BLaER1 (cell line): ENCODE measurements around the gene NHLRC4.

ENCODE experiments used
- H3K27ac ChIP-seq: shearing (Covaris generic); formaldehyde crosslinking; 2 replicates; pipeline ENCODE4 v1.8.1; 2022
- H3K27me3 ChIP-seq: shearing (Covaris generic); formaldehyde crosslinking; 2 replicates; pipeline ENCODE4 v1.8.1; 2022
- H3K36me3 ChIP-seq: shearing (Covaris generic); formaldehyde crosslinking; 2 replicates; pipeline ENCODE4 v1.8.1; 2022
- H3K4me1 ChIP-seq: shearing (Covaris generic); formaldehyde crosslinking; 2 replicates; pipeline ENCODE4 v1.8.1; 2022
- H3K4me2 ChIP-seq: shearing (Covaris generic); formaldehyde crosslinking; 2 replicates; pipeline ENCODE4 v1.8.1; 2022
- H3K4me3 ChIP-seq: shearing (Covaris generic); formaldehyde crosslinking; 2 replicates; pipeline ENCODE4 v1.8.1; 2022
- H3K9ac ChIP-seq: shearing (Covaris generic); formaldehyde crosslinking; 2 replicates; pipeline ENCODE4 v1.8.1; 2022
- H3K9me3 ChIP-seq: shearing (Covaris generic); formaldehyde crosslinking; 2 replicates; pipeline ENCODE4 v1.8.1; 2022
- H4K20me1 ChIP-seq: shearing (Covaris generic); formaldehyde crosslinking; 2 replicates; pipeline ENCODE4 v1.8.1; 2022
- Cebpa-rat ChIP-seq: shearing (Covaris generic); IDR thresholded peaks from 2 replicates; pipeline ENCODE4 v1.8.1; 2022

The NHLRC4 gene

DNA sequence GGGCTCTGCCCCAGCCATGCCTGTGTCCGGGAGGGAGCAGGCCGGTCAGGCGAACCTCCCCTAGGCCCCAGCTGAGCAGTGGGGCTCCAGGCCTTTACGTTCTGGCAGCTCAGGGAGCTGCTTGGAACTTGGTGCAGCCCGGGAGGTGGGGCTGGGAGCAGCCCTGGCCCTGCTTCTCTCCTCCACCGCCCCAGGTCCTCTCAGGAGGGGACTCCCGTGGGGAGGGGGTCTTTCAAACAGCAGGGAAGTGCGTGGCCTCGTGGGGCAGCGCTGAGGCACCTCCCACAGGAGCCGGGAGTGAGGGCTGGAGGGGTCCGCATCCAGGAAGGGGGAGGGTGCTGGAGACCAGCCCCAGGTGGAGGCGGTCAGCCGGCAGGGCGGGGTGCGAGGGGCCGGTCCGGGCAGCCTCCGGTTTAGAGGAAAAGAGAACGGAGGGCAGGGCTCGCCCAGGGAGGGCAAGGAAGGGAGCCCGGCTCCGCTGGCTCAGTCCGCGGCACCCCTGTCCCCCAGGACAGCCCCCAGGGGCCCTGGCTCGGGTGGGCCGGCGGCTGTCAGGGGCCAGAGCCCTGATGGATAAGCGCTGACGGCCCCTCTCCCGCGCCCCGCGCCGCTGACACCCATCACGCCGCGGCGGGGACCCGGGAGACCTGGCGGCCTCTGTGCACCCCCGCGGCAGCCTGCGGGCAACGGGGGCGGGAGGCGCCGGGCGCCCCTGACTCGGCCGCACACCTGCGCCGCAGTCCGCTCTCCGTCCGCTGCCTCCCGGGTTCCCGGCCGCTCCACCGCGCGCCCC lies 7.2 kb upstream of the NHLRC4 start:
- Histone ChIP-seq H3K36me3 (peaks cover 7% of the 10 kb centered on the region; the same call in 1 of the 2 replicates), H3K27me3 (peaks cover 56% of the 10 kb centered on the region), H4K20me1 (peaks cover 42% of the 10 kb centered on the region), H3K4me2 (peak overlapping the region; percentile 96), H3K9ac (no peak overlapping the region), H3K27ac (no peak overlapping the region), H3K4me1 (peaks cover 77% of the 10 kb centered on the region), H3K4me3 (0 out of 2 replicates have a peak overlapping the region, but pooled peaks have one; percentile 33), H3K9me3 (no peaks in the 10 kb centered on the region)
- TF ChIP-seq Cebpa-rat = no peak

DNA sequence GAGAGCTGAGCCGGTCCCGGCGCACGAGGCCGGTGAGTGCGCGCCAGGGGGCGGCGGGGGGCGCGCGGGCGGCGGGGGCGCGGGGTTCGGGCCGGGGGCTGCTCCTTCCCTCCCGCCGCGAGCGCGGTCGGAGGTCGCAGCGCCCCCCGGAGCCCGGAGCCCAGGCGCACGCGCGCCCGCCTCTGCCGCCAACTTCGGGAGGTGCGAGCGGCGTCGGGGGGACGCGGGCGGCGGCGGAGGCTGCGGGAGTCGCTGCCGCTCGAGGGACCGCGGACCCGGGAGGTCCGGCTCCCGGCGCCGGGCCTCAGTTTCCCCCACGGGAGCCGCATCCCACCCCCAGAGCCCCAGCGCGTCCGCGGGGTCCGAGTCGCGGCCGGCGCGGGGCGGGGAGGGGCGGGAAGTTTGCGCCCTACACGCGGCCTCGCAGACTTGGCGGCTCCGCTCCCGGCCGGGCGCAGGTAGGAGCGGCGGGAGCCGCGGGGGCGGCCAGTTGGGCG lies 6.6 kb upstream of the NHLRC4 start, which contains the start of gene PRR35:
Gene PRR35, plus strand, starts transcription at position 191 of the 497 bp plus-strand sequence. CDS start 2,901 bp downstream, outside the sequence.
- peaks cover 77% of the 10 kb centered on the region for H3K4me1 ChIP-seq
- TF ChIP-seq Cebpa-rat = no peak
- no peak within 1 kb of the TSS for H3K27ac ChIP-seq
- peaks cover 36% of the 10 kb centered on the region for H4K20me1 ChIP-seq
- peak within 1 kb of the TSS; percentile 96 for H3K4me2 ChIP-seq
- H3K4me3 ChIP-seq = 0 out of 2 replicates have a peak within 1 kb of the TSS, but pooled peaks have one; percentile 33
- peaks cover 56% of the 10 kb centered on the region for H3K27me3 ChIP-seq
- peaks cover under 1% of the 10 kb centered on the region; the same call in 1 of the 2 replicates for H3K36me3 ChIP-seq
- H3K9me3 ChIP-seq = no peaks in the 10 kb centered on the region
- H3K9ac ChIP-seq = no peak within 1 kb of the TSS

DNA sequence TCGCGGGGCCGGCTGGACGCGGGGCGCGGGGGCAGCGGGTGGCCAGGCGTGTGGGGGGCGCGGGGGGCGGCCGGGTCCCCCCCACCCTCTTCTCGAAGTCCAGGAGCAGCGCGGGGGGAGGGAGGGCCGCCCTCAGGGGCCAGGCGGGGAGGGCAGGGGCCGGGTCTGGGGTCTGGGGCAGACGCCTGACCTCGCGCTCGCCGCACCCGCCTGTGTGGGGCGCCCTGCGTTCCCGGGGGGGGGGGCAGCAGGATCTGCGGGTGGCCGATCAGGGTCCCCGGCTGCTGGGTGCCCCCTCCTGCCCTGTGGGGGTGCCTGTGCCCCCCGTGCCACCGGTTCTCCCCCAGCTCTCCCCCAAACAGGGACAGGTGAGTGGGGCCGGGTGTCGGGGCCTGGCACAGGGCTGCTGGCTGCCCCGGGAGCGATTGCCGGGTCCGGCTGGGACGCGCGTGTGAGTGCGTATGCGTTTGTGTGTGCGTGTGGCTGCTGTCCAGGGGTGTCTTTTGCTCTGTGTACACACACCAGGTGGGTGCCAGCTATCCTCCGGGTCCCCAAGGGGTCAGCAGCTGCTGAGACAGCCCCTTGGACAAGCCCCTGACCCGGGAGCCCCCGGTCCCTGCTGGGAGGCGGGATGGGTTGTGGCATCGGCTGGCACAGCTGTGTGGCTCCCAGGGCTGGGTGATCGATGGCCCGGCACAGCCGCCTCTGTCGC lies 5.9 kb upstream of the NHLRC4 start:
- Histone ChIP-seq H4K20me1 (peaks cover 36% of the 10 kb centered on the region), H3K4me2 (peak overlapping the region; percentile 42; the same call in 1 of the 2 replicates), H3K36me3 (no peaks in the 10 kb centered on the region), H3K27ac (no peak overlapping the region), H3K4me3 (no peak overlapping the region), H3K9me3 (no peaks in the 10 kb centered on the region), H3K27me3 (peaks cover 56% of the 10 kb centered on the region), H3K4me1 (peaks cover 77% of the 10 kb centered on the region), H3K9ac (no peak overlapping the region)
- TF ChIP-seq Cebpa-rat = no peak

DNA sequence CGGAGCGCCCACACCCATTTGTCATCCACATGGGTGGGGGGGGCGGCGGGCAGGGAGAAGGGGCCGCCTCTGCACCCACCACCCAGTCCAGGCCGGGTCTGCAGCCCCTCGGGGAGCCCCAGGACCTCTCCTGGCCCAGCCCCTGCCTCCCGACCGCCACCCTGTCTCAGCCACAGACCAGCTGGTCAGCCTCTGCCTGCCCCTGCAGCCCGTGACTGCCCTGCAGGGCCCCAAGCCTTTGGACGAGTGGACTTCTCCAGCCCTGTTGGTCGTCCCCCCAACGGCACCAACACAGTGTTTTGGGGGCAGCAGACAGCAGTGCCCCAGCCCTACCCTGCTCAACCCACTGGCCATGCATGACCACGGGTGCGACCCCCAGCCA lies 5.4 kb upstream of the NHLRC4 start:
- Histone ChIP-seq H3K27me3 (peaks cover 56% of the 10 kb centered on the region), H3K4me2 (peak overlapping the region; percentile 42; the same call in 1 of the 2 replicates), H3K9me3 (no peaks in the 10 kb centered on the region), H4K20me1 (peaks cover 36% of the 10 kb centered on the region), H3K4me3 (no peak overlapping the region), H3K9ac (no peak overlapping the region), H3K4me1 (peaks cover 77% of the 10 kb centered on the region), H3K36me3 (no peaks in the 10 kb centered on the region), H3K27ac (no peak overlapping the region)
- no peak for TF ChIP-seq Cebpa-rat

DNA sequence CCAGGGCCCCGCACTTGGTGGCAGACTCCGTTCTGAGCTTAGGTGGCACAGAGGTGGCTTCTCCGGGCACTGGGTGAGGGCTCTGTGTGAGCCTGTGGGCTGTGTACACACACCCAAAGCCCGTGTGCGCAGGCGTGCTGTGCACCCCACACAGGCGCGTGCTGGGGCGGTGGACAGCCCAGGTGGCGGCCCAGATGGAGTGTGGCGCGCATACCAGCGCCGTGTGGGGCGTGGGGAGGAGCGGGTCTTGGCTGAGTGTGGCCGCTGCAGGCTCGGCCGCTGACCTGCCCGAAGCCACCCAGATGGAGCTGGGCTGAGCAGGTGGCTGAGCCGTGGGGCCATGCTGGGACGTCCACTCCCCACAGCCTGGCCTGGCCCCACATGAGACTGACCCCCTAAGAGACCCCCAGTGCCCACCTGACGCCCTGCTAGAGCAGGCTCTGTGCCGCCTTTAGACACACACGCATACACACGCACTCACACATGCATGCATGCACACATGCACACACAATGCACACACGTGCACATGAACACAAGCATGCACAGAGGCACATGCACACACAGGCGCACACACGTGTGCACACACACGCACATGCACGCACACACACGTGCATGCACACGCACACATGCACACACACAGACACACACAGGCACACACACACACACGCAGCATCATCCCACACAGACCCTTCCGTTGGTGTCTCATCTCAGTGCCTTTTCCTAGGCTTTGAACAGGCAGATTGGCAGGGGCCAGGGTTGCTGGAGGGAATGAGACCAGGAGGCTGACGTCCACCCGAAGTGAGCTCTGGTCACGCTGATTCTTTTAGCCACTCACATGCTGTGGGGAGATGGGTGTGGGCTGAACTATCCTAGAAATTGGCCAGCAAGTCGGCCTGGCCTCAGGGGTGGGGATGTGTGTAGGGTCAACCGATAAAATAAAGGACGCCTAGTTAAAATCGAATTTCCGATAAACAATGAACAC lies 4.6 kb upstream of the NHLRC4 start:
- Histone ChIP-seq H4K20me1 (peaks cover 32% of the 10 kb centered on the region), H3K9me3 (no peaks in the 10 kb centered on the region), H3K4me3 (no peak overlapping the region), H3K27me3 (peaks cover 56% of the 10 kb centered on the region), H3K27ac (no peak overlapping the region), H3K9ac (no peak overlapping the region), H3K36me3 (no peaks in the 10 kb centered on the region), H3K4me1 (peaks cover 76% of the 10 kb centered on the region), H3K4me2 (no peak overlapping the region)
- no peak for TF ChIP-seq Cebpa-rat

DNA sequence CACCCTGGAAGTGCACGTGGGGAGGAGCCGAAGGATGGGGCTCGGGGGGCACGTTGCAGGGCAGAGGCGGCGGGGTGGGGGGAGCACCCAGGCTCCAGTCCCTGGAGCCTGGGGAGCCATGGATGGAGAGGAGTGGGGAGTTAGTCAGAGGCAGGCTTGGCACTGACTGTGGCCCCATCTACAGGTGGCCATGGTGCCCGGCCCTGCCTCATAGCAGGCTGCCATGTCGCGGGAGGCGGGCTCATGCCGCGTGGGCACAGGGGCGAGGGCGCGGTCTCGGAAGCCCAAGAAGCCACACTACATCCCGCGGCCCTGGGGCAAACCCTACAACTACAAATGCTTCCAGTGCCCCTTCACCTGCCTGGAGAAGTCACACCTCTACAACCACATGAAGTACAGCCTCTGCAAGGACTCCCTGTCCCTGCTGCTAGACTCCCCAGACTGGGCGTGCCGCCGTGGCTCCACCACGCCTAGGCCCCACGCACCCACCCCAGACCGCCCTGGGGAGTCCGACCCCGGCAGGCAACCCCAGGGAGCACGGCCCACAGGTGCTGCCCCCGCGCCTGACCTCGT lies 3.6 kb upstream of the NHLRC4 start:
- TF ChIP-seq Cebpa-rat = no peak
- Histone ChIP-seq H3K27me3 (peaks cover 54% of the 10 kb centered on the region), H3K9ac (no peak overlapping the region), H3K9me3 (no peaks in the 10 kb centered on the region), H3K4me1 (peaks cover 76% of the 10 kb centered on the region), H3K4me3 (no peak overlapping the region), H3K4me2 (peak overlapping the region; percentile 30; the same call in 1 of the 2 replicates), H3K27ac (no peak overlapping the region), H3K36me3 (no peaks in the 10 kb centered on the region), H4K20me1 (peaks cover 23% of the 10 kb centered on the region)

DNA sequence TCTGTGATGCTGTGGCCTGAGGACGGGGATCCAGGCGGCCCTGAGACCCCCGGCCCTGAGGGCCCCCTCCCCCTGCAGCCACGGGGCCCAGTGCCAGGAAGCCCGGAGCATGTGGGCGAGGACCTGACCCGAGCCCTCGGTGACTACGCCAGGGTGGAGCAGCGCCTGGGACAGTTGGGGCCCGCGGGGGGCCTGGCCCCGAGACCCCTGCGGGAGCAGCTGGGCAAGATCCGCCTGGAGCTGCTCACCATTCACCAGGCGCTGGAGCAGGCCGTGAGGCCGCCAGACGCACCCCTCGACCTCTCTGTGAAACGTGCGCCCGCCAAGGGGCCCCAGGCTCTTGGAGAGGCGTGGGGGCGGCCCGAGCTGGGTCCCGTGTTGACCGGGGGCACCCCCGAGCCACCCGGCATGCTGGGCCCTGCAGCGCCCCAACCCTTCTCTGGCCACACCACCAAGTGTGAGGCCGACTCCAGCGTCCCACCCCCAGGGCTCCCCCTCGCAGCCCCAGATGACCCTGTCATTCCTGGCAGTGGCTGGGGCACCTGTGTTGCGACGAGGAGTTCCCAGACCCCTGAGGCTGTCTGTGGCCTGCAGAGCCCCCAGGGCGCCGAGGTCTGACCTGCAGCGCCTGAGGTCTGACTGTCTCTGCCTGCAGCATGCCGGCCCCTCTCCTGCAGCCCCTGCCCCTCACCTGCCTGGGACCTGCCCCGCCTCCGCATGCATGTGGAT lies 2.0 kb upstream of the NHLRC4 start:
- Histone ChIP-seq H3K9ac (no peak overlapping the region), H3K36me3 (no peaks in the 10 kb centered on the region), H3K9me3 (no peaks in the 10 kb centered on the region), H3K4me1 (peaks cover 70% of the 10 kb centered on the region), H4K20me1 (peaks cover 6% of the 10 kb centered on the region), H3K27me3 (peaks cover 37% of the 10 kb centered on the region), H3K4me3 (no peak overlapping the region), H3K27ac (peak overlapping the region; percentile 91), H3K4me2 (peak overlapping the region; percentile 99)
- no peak for TF ChIP-seq Cebpa-rat
